ENCODE results near the gene MLN. TPM values are rescaled to one million over a fixed set of nuclear protein-coding genes. Genes with fewer than 3 reads are reported as not detected.

MLN gene
- total and polyA plus RNA-seq, 2 experiments from 2014 or later = 0.86 to 2.3 TPM

DNA sequence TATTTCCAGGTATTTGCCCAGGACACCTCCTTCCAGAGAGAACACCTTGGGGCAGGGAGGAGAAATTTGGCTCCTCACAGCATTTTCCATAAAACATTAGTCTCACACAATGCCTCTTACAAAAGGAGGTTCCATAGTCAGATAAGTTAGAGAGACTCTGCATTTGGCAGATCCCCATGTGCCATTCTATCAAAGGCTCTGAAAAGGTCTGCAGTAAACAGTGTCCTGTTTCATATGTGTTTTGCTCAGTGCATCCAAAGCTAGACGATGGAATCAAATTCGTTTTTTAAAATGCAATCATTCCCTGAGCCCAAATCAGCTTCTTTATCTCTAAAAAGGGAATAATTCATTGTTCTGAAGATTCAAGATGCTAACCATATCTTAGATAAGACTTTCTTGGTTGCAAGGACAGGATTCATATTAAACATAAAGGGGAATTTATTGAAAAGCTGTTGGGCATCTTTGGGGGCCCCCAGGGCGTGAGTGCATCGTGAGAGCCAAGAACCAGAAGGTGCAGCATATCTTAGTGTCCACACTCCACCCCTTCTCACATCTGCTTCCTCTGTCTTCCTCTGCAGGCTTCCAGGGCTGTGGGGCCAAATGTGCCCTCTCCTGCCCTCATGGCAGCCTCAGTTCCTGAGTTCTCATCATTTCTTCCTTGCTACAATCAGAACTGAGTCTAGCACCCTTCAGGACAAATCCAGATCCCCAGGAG is 41.4 kb upstream of the MLN start:
- peaks cover 4% of the 10 kb centered on the region for H3K27me3 ChIP-seq
- no peaks in the 10 kb centered on the region for H3K9me2 ChIP-seq (replicated peaks; ENCODE audit: insufficient read depth)
- H2AFZ ChIP-seq = no peak overlapping the region
- no peak for DNase-seq (ENCODE audit: low spot score)
- H3K4me2 ChIP-seq = no peak overlapping the region
- H3K4me3 ChIP-seq = no peak overlapping the region
- H3K4me1 ChIP-seq (ENCODE audit: insufficient read depth) = peaks cover 7% of the 10 kb centered on the region
- no peaks in the 10 kb centered on the region for H4K20me1 ChIP-seq (ENCODE audit: insufficient read depth, poor library complexity, severe bottlenecking)
- H3K79me2 ChIP-seq = no peaks in the 10 kb centered on the region
- H3K27ac ChIP-seq = no peak overlapping the region
- WGBS (ENCODE audit: low lambda C conversion rate, missing lambda C conversion rate) = 73% methylated on average over 4 of the region's 4 CpGs
- no peaks in the 10 kb centered on the region for H3K36me3 ChIP-seq (replicated peaks; ENCODE audit: insufficient read depth, low read depth)
- no peaks in the 10 kb centered on the region for H3K9me3 ChIP-seq (ENCODE audit: low read depth)
- no peak for TF ChIP-seq EZH2 (IDR thresholded peaks at IDR 0.05; ENCODE audit: borderline replicate concordance)
- TF ChIP-seq EZH2phosphoT487 (IDR thresholded peaks at IDR 0.05; ENCODE audit: low read depth, severe bottlenecking, unreplicated experiment) = no peak
- TF ChIP-seq, protein P1, sequence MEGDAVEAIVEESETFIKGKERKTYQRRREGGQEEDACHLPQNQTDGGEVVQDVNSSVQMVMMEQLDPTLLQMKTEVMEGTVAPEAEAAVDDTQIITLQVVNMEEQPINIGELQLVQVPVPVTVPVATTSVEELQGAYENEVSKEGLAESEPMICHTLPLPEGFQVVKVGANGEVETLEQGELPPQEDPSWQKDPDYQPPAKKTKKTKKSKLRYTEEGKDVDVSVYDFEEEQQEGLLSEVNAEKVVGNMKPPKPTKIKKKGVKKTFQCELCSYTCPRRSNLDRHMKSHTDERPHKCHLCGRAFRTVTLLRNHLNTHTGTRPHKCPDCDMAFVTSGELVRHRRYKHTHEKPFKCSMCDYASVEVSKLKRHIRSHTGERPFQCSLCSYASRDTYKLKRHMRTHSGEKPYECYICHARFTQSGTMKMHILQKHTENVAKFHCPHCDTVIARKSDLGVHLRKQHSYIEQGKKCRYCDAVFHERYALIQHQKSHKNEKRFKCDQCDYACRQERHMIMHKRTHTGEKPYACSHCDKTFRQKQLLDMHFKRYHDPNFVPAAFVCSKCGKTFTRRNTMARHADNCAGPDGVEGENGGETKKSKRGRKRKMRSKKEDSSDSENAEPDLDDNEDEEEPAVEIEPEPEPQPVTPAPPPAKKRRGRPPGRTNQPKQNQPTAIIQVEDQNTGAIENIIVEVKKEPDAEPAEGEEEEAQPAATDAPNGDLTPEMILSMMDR (IDR thresholded peaks at IDR 0.05; ENCODE audit: poor library complexity) = no peak

- Histone ChIP-seq H3K9me3 (ENCODE audit: low read depth) (no peaks in the 10 kb centered on the region), H4K20me1 (ENCODE audit: insufficient read depth, poor library complexity, severe bottlenecking) (no peaks in the 10 kb centered on the region), H3K4me2 (no peak overlapping the region), H3K36me3 (replicated peaks; ENCODE audit: insufficient read depth, low read depth) (no peaks in the 10 kb centered on the region), H3K9me2 (replicated peaks; ENCODE audit: insufficient read depth) (no peaks in the 10 kb centered on the region), H2AFZ (no peak overlapping the region), H3K27ac (no peak overlapping the region), H3K4me1 (ENCODE audit: insufficient read depth) (peaks cover 22% of the 10 kb centered on the region), H3K79me2 (no peaks in the 10 kb centered on the region), H3K4me3 (no peak overlapping the region), H3K27me3 (no peaks in the 10 kb centered on the region)
- 64% methylated on average over 24 of the region's 24 CpGs for WGBS (ENCODE audit: low lambda C conversion rate, missing lambda C conversion rate)
- TF ChIP-seq, protein P1 (IDR thresholded peaks at IDR 0.05; ENCODE audit: poor library complexity) = no peak
- TF ChIP-seq EZH2phosphoT487 (IDR thresholded peaks at IDR 0.05; ENCODE audit: low read depth, severe bottlenecking, unreplicated experiment) (no peak), EZH2 (IDR thresholded peaks at IDR 0.05; ENCODE audit: borderline replicate concordance) (no peak)
- DNase-seq (ENCODE audit: low spot score) = no peak
These were observed 39.6 kb upstream of the MLN start for GRCh38 chr6:33843131-33844121.

- no peaks in the 10 kb centered on the region for H3K36me3 ChIP-seq (replicated peaks; ENCODE audit: insufficient read depth, low read depth)
- 97% methylated on average over 4 of the region's 4 CpGs for WGBS (ENCODE audit: low lambda C conversion rate, missing lambda C conversion rate)
- H4K20me1 ChIP-seq (ENCODE audit: insufficient read depth, poor library complexity, severe bottlenecking) = no peaks in the 10 kb centered on the region
- no peak overlapping the region for H2AFZ ChIP-seq
- no peaks in the 10 kb centered on the region for H3K9me2 ChIP-seq (replicated peaks; ENCODE audit: insufficient read depth)
- H3K79me2 ChIP-seq = no peaks in the 10 kb centered on the region
- H3K27ac ChIP-seq = no peak overlapping the region
- H3K4me1 ChIP-seq (ENCODE audit: insufficient read depth) = peaks cover 28% of the 10 kb centered on the region
- no peak for DNase-seq (ENCODE audit: low spot score)
- no peaks in the 10 kb centered on the region for H3K27me3 ChIP-seq
- TF ChIP-seq EZH2 (IDR thresholded peaks at IDR 0.05; ENCODE audit: borderline replicate concordance) (no peak), EZH2phosphoT487 (IDR thresholded peaks at IDR 0.05; ENCODE audit: low read depth, severe bottlenecking, unreplicated experiment) (no peak)
- TF ChIP-seq, protein P1 (IDR thresholded peaks at IDR 0.05; ENCODE audit: poor library complexity) = no peak
- no peak overlapping the region for H3K4me2 ChIP-seq
- no peak overlapping the region for H3K4me3 ChIP-seq
- H3K9me3 ChIP-seq (ENCODE audit: low read depth) = no peaks in the 10 kb centered on the region
These were observed 38.1 kb upstream of the MLN start for GRCh38 chr6:33841868-33842267.
